ENCODE results near the gene TBX4.
A peak's percentile ranks its signal among the peaks of the same experiment; 100 is the strongest.
"Not testable (repeated sequence)": the region's sequence is repeated elsewhere in the genome, so short reads cannot be mapped to it uniquely, and the experiment has no call there.

The TBX4 gene

DNA sequence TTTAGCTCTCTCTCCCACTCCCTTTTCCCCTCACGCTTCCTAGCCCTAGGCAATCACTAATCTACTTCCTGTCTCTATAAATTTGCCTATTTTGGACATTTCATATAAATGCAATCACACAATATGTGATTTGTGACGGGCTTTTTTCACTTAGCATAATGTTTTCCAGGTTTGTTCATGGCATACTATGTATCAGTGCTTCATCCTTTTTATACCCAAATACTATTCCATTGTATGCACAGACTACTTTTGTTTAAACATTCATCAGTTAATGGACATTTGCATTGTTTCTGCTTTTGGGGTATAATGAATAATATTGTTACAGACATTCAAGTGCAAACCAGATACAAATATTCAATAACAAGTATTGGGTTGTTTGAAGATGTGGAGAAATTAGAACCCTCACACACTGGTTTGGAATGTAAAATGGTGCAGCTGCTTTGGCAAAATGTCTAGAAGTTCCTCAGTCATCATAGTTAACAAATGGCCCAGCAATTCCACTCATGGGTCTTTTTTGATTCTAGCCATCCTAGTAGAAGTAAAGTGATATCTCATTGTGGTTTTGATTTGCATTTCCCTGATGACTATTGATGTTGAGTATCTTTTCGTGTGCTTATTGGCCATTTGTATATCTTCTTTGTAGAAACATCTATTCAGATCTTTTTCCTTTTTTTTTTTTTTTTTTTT, 67.7 kb downstream of the TBX4 start:
- no peaks in the 10 kb centered on the region for H3K9me3 ChIP-seq (ENCODE audit: low read depth, low read length)
- H3K36me3 ChIP-seq (ENCODE audit: insufficient read depth, low read length): no peaks in the 10 kb centered on the region
- no peak overlapping the region for H3K9ac ChIP-seq (ENCODE audit: insufficient read length)
- H3K4me3 ChIP-seq: no peak overlapping the region
- TF ChIP-seq POLR2AphosphoS5 (IDR thresholded peaks at IDR 0.05; ENCODE audit: borderline replicate concordance, low read depth, low read length): peak; percentile 43; the same call in 1 of the 2 replicates
- TF ChIP-seq FOXP2 (optimal IDR thresholded peaks at IDR 0.05; ENCODE audit: control extremely low read depth, extremely low read length, insufficient read depth): no peak
- no peak for TF ChIP-seq EZH2 (IDR thresholded peaks at IDR 0.05)
- peak; percentile 56 for DNase-seq (ENCODE audit: low read depth, low spot score)
- H3K27ac ChIP-seq: no peak overlapping the region

- no peak overlapping the region for H3K9ac ChIP-seq (ENCODE audit: insufficient read length)
- H3K9me3 ChIP-seq (ENCODE audit: low read depth, low read length): no peaks in the 10 kb centered on the region
- no peak overlapping the region for H3K4me3 ChIP-seq
- no peaks in the 10 kb centered on the region for H3K36me3 ChIP-seq (ENCODE audit: insufficient read depth, low read length)
- no peak overlapping the region for H3K27ac ChIP-seq
- TF ChIP-seq FOXP2 (optimal IDR thresholded peaks at IDR 0.05; ENCODE audit: control extremely low read depth, extremely low read length, insufficient read depth) (no peak), EZH2 (IDR thresholded peaks at IDR 0.05) (no peak), POLR2AphosphoS5 (IDR thresholded peaks at IDR 0.05; ENCODE audit: borderline replicate concordance, low read depth, low read length) (no peak)
- no peak for DNase-seq (ENCODE audit: low read depth, low spot score)
Observed at GRCh38 chr17:61520897-61521296, 68.7 kb downstream of the TBX4 start.

GRCh38 chr17:61522088-61522487, 69.9 kb downstream of the TBX4 start:
- TF ChIP-seq POLR2AphosphoS5 (IDR thresholded peaks at IDR 0.05; ENCODE audit: borderline replicate concordance, low read depth, low read length) (no peak), EZH2 (IDR thresholded peaks at IDR 0.05) (no peak), FOXP2 (optimal IDR thresholded peaks at IDR 0.05; ENCODE audit: control extremely low read depth, extremely low read length, insufficient read depth) (no peak)
- Histone ChIP-seq H3K36me3 (ENCODE audit: insufficient read depth, low read length) (no peaks in the 10 kb centered on the region), H3K9ac (ENCODE audit: insufficient read length) (no peak overlapping the region), H3K4me3 (no peak overlapping the region), H3K9me3 (ENCODE audit: low read depth, low read length) (no peaks in the 10 kb centered on the region), H3K27ac (no peak overlapping the region)
- no peak for DNase-seq (ENCODE audit: low read depth, low spot score)

DNA sequence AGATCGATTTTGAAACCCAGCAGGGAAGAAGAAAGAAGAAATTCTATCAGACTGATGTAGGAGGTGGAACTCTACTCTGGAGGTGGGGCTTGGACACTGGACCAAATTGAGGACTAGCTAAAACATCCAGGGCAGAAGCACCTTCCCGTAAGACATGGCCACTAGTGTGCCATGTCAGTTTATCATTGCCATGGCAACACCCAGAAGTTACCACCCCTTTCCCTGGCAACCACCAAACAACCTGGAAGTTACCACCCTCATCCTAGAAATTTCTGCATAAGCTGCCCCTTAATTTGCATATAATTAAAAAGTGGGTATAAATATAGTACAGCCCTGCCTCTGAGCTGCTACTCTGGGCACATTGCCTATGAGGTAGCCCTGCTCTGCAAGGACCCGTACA, 72.1 kb downstream of the TBX4 start:
- TF ChIP-seq POLR2AphosphoS5 (IDR thresholded peaks at IDR 0.05; ENCODE audit: borderline replicate concordance, low read depth, low read length) (no peak), FOXP2 (optimal IDR thresholded peaks at IDR 0.05; ENCODE audit: control extremely low read depth, extremely low read length, insufficient read depth) (no peak), EZH2 (IDR thresholded peaks at IDR 0.05) (no peak)
- Histone ChIP-seq H3K36me3 (ENCODE audit: insufficient read depth, low read length) (no peaks in the 10 kb centered on the region), H3K9ac (ENCODE audit: insufficient read length) (no peak overlapping the region), H3K27ac (no peak overlapping the region), H3K4me3 (no peak overlapping the region), H3K9me3 (ENCODE audit: low read depth, low read length) (no peaks in the 10 kb centered on the region)
- no peak for DNase-seq (ENCODE audit: low read depth, low spot score)

- not testable (repeated sequence) for H3K27ac ChIP-seq; DNase-seq (ENCODE audit: low read depth, low spot score); H3K36me3 ChIP-seq (ENCODE audit: insufficient read depth, low read length); H3K9me3 ChIP-seq (ENCODE audit: low read depth, low read length); H3K4me3 ChIP-seq; H3K9ac ChIP-seq (ENCODE audit: insufficient read length)
Observed at GRCh38 chr17:61527441-61527840, 75.2 kb downstream of the TBX4 start.

- H3K36me3 ChIP-seq (ENCODE audit: insufficient read depth, low read length): no peaks in the 10 kb centered on the region
- TF ChIP-seq FOXP2 (optimal IDR thresholded peaks at IDR 0.05; ENCODE audit: control extremely low read depth, extremely low read length, insufficient read depth) (no peak), POLR2AphosphoS5 (IDR thresholded peaks at IDR 0.05; ENCODE audit: borderline replicate concordance, low read depth, low read length) (no peak), EZH2 (IDR thresholded peaks at IDR 0.05) (no peak)
- no peak for DNase-seq (ENCODE audit: low read depth, low spot score)
- H3K4me3 ChIP-seq: no peak overlapping the region
- no peaks in the 10 kb centered on the region for H3K9me3 ChIP-seq (ENCODE audit: low read depth, low read length)
- no peak overlapping the region for H3K27ac ChIP-seq
- no peak overlapping the region for H3K9ac ChIP-seq (ENCODE audit: insufficient read length)
Observed at GRCh38 chr17:61528171-61528570, 75.9 kb downstream of the TBX4 start.

DNA sequence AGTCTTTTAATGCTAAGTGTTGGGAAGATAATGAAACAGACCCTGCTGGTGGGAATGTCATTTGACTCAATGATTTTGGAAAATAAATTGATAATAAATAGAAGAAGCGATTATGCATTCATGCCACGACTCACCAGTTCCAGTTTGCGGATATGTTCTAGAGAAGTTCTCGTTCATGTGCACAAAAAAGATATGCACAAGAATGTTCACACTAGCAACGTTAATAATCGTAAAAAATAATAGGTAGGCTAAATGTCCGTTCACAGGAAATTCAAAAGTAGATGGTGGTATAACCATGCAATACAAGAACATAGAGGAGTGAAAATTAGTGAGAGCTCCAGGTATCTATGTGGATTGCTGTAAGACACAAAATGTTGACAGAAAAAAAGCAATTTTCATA, 79.0 kb downstream of the TBX4 start:
- TF ChIP-seq POLR2AphosphoS5 (IDR thresholded peaks at IDR 0.05; ENCODE audit: borderline replicate concordance, low read depth, low read length) (no peak), EZH2 (IDR thresholded peaks at IDR 0.05) (no peak), FOXP2 (optimal IDR thresholded peaks at IDR 0.05; ENCODE audit: control extremely low read depth, extremely low read length, insufficient read depth) (no peak)
- DNase-seq (ENCODE audit: low read depth, low spot score): no peak
- H3K36me3 ChIP-seq (ENCODE audit: insufficient read depth, low read length): no peaks in the 10 kb centered on the region
- no peak overlapping the region for H3K4me3 ChIP-seq
- no peaks in the 10 kb centered on the region for H3K9me3 ChIP-seq (ENCODE audit: low read depth, low read length)
- H3K27ac ChIP-seq: no peak overlapping the region
- H3K9ac ChIP-seq (ENCODE audit: insufficient read length): no peak overlapping the region

GRCh38 chr17:61532826-61533225, 80.6 kb downstream of the TBX4 start:
- H3K9ac ChIP-seq (ENCODE audit: insufficient read length): no peak overlapping the region
- no peak overlapping the region for H3K27ac ChIP-seq
- H3K36me3 ChIP-seq (ENCODE audit: insufficient read depth, low read length): no peaks in the 10 kb centered on the region
- H3K4me3 ChIP-seq: no peak overlapping the region
- TF ChIP-seq FOXP2 (optimal IDR thresholded peaks at IDR 0.05; ENCODE audit: control extremely low read depth, extremely low read length, insufficient read depth): no peak
- no peak for TF ChIP-seq EZH2 (IDR thresholded peaks at IDR 0.05)
- no peak for TF ChIP-seq POLR2AphosphoS5 (IDR thresholded peaks at IDR 0.05; ENCODE audit: borderline replicate concordance, low read depth, low read length)
- no peaks in the 10 kb centered on the region for H3K9me3 ChIP-seq (ENCODE audit: low read depth, low read length)
- DNase-seq (ENCODE audit: low read depth, low spot score): no peak

- DNase-seq (ENCODE audit: low read depth, low spot score): no peak
- H3K9ac ChIP-seq (ENCODE audit: insufficient read length): no peak overlapping the region
- no peak for TF ChIP-seq EZH2 (IDR thresholded peaks at IDR 0.05)
- TF ChIP-seq FOXP2 (optimal IDR thresholded peaks at IDR 0.05; ENCODE audit: control extremely low read depth, extremely low read length, insufficient read depth): no peak
- no peak for TF ChIP-seq POLR2AphosphoS5 (IDR thresholded peaks at IDR 0.05; ENCODE audit: borderline replicate concordance, low read depth, low read length)
- no peak overlapping the region for H3K27ac ChIP-seq
- H3K36me3 ChIP-seq (ENCODE audit: insufficient read depth, low read length): no peaks in the 10 kb centered on the region
- H3K4me3 ChIP-seq: no peak overlapping the region
- H3K9me3 ChIP-seq (ENCODE audit: low read depth, low read length): no peaks in the 10 kb centered on the region
Observed at GRCh38 chr17:61533797-61534196, 81.6 kb downstream of the TBX4 start.
